CD4-positive, alpha-beta T cell (primary cell): ENCODE data around the gene RNASEH1. TPM values are rescaled to one million over a fixed set of nuclear protein-coding genes. Genes with fewer than 3 reads are reported as not detected.

ENCODE experiments used
- ATAC-seq: fragments of 200-7000 bp; cut with Tn5 transposase; one replicate; pipeline ENCODE4 v1.10.0; 2022; ENCODE audit warnings: mild to moderate bottlenecking; ENCODE audit not compliant: poor library complexity
- CTCF ChIA-PET: fragments of 350-600 bp; sonication (Branson Sonifier 250); formaldehyde crosslinking; loops from one replicate; lab custom pipeline; 2021; ENCODE audit warnings: antibody characterized with exemption, inconsistent platforms; lab: Charles Lee
- POLR2A ChIA-PET: fragments of 350-600 bp; sonication (Branson Sonifier 250); formaldehyde crosslinking; loops from one replicate; lab custom pipeline; 2021; ENCODE audit warnings: antibody characterized with exemption, inconsistent platforms; lab: Charles Lee
- DNase-seq, 14 experiments: peaks; one replicate each; pipeline ENCODE4 v3.0.0-alpha.2; 2013 to 2020; ENCODE audit warnings: mixed read lengths in 2 of 14
- H3K27ac ChIP-seq, 2 donors: one replicate each; pipeline versions ENCODE4 v1.5.1 to v1.7.0; 2013; ENCODE audit warnings: low read length in 2 of 2, low read depth in 1 of 2, mild to moderate bottlenecking in 1 of 2
- H3K27me3 ChIP-seq, 2 experiments: 1 replicate in 1 of 2; 2 replicates in 1 of 2; pipeline versions ENCODE4 v1.6.1 to v1.7.0; 2013; ENCODE audit warnings: low read length in 2 of 2, control low read depth in 1 of 2, mild to moderate bottlenecking in 1 of 2, moderate library complexity in 1 of 2; ENCODE audit not compliant: insufficient read depth in 2 of 2, control insufficient read depth in 1 of 2
- H3K36me3 ChIP-seq: one replicate; pipeline ENCODE4 v1.6.1; 2013; ENCODE audit warnings: low read length, control low read depth; ENCODE audit not compliant: insufficient read depth
- H3K4me1 ChIP-seq: one replicate; pipeline ENCODE4 v1.6.1; 2013; ENCODE audit warnings: low read length, control low read depth; ENCODE audit not compliant: insufficient read depth
- H3K4me3 ChIP-seq: one replicate; pipeline ENCODE4 v1.5.1; 2013; ENCODE audit warnings: mild to moderate bottlenecking, low read length, moderate library complexity
- H3K9me3 ChIP-seq, 2 experiments: 1 replicate in 1 of 2; 2 replicates in 1 of 2; pipeline versions ENCODE4 v1.6.1 to v1.7.0; 2013; ENCODE audit warnings: low read length in 2 of 2, mild to moderate bottlenecking in 2 of 2, control low read depth in 1 of 2, moderate library complexity in 1 of 2; ENCODE audit not compliant: control insufficient read depth in 1 of 2, insufficient read depth in 1 of 2
- H3K27ac Mint-ChIP-seq: one replicate; pipeline ENCODE4 v1.8.0; 2020; ENCODE audit warnings: mixed read lengths
- H3K27me3 Mint-ChIP-seq: one replicate; pipeline ENCODE4 v1.8.0; 2021; ENCODE audit warnings: mixed read lengths
- H3K36me3 Mint-ChIP-seq: one replicate; pipeline ENCODE4 v1.8.0; 2021; ENCODE audit warnings: low read depth, mixed read lengths
- H3K4me1 Mint-ChIP-seq: one replicate; pipeline ENCODE4 v1.8.0; 2021; ENCODE audit warnings: low read depth, mixed read lengths
- H3K4me3 Mint-ChIP-seq: one replicate; pipeline ENCODE4 v1.8.0; 2020; ENCODE audit warnings: mild to moderate bottlenecking, mixed read lengths
- H3K9me3 Mint-ChIP-seq: one replicate; pipeline ENCODE4 v1.8.0; 2020; ENCODE audit warnings: mixed read lengths
- intact Hi-C, 2 experiments: fragments of 100-400 bp; cut with DNase I in 1 of 2; cut with micrococcal nuclease in 1 of 2; formaldehyde crosslinking; loops; one replicate each; pipeline versions ENCODE4 v1.15.1 to v1.9.0; 2023 to 2025; cut with DNase I, micrococcal nuclease
- total RNA-seq, 174 experiments: library from RNA in 2 of 174; stranded (reverse) in 2 of 174; gene quantifications; one replicate each; pipeline ENCODE4 v1.2.3 and lab custom pipeline; 2021 to 2026
- TF ChIP-seq, protein P1 (sequence below): fragments of 200-600 bp; IDR thresholded peaks from one replicate; pipeline ENCODE4 v1.8.0; 2022; ENCODE audit warnings: antibody characterized with exemption, mild to moderate bottlenecking

The RNASEH1 gene
- total RNA-seq, 2 experiments from 2014 or later: 31.5 to 31.9 TPM

- Histone ChIP-seq H3K9me3 (no peaks in the 10 kb centered on the region), H3K27ac (no peak overlapping the region), H3K36me3 (no peaks in the 10 kb centered on the region), H3K4me3 (no peak overlapping the region), H3K27me3 (no peaks in the 10 kb centered on the region), H3K4me1 (peaks cover 6% of the 10 kb centered on the region)
- TF ChIP-seq, protein P1, sequence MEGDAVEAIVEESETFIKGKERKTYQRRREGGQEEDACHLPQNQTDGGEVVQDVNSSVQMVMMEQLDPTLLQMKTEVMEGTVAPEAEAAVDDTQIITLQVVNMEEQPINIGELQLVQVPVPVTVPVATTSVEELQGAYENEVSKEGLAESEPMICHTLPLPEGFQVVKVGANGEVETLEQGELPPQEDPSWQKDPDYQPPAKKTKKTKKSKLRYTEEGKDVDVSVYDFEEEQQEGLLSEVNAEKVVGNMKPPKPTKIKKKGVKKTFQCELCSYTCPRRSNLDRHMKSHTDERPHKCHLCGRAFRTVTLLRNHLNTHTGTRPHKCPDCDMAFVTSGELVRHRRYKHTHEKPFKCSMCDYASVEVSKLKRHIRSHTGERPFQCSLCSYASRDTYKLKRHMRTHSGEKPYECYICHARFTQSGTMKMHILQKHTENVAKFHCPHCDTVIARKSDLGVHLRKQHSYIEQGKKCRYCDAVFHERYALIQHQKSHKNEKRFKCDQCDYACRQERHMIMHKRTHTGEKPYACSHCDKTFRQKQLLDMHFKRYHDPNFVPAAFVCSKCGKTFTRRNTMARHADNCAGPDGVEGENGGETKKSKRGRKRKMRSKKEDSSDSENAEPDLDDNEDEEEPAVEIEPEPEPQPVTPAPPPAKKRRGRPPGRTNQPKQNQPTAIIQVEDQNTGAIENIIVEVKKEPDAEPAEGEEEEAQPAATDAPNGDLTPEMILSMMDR: no peak
- Mint-ChIP-seq H3K4me1 (peaks cover 7% of the 10 kb centered on the region), H3K36me3 (no peaks in the 10 kb centered on the region), H3K4me3 (peak overlapping the region; percentile 30), H3K27me3 (no peaks in the 10 kb centered on the region), H3K27ac (no peak overlapping the region), H3K9me3 (no peaks in the 10 kb centered on the region)
- ChIA-PET CTCF (no interaction called here), POLR2A (no interaction called here)
- DNase-seq (peak in 11 of 14 experiments; percentile 11 to 72 (median 34)), ATAC-seq (no peak)
- intact Hi-C loops: no loop called here
Measured at GRCh38 chr2:3604991-3605961, 47.1 kb upstream of the RNASEH1 start.

- Histone ChIP-seq H3K36me3 (no peaks in the 10 kb centered on the region), H3K27me3 (no peaks in the 10 kb centered on the region), H3K4me1 (peaks cover 6% of the 10 kb centered on the region), H3K27ac (no peak overlapping the region), H3K4me3 (no peak overlapping the region), H3K9me3 (no peaks in the 10 kb centered on the region)
- TF ChIP-seq, protein P1: no peak
- POLR2A ChIA-PET: no interaction called here
- H3K4me1 Mint-ChIP-seq: peaks cover 7% of the 10 kb centered on the region
- H3K4me3 Mint-ChIP-seq: no peak overlapping the region
- no peaks in the 10 kb centered on the region for H3K27me3 Mint-ChIP-seq
- H3K36me3 Mint-ChIP-seq: no peaks in the 10 kb centered on the region
- intact Hi-C loops: no loop called here
- no peak overlapping the region for H3K27ac Mint-ChIP-seq
- ATAC-seq (no peak), DNase-seq (peak in 1 of 14 experiments; percentile 4)
- CTCF ChIA-PET: no interaction called here
- no peaks in the 10 kb centered on the region for H3K9me3 Mint-ChIP-seq
Measured at GRCh38 chr2:3604207-3604877, 46.2 kb upstream of the RNASEH1 start.

DNA sequence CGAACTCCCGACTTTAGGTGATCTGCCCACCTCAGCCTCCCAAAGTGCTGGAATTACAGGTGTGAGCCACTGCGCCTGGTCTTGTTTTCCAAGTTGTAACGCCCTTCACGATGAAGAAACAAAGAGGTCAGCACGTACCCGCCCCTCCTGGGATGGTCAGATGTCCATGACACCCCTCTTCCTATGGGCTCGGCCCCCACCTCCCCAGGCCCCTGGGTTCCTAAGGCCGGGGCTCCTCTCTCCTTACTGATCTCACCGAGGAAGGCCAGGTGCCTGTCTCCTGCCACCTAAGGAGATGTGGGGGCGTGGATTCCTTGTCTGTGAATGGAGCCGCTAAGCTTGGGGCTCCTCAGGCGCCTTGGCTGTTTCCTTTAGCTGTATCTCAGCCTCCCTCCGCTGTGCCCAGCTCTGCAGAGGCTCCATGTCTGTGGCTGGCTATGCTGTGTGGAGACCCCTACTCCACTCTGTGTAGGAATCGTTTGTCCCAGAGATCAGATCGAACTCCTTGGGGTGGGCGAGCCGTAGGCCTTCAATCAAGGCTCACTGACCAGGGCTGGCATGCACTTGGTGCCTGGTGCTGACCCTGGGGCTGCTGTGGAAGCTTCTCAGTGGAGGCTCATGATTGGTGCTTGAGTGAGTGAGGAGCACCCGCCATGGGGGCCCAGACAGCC, 45.5 kb upstream of the RNASEH1 start:
- TF ChIP-seq, protein P1: no peak
- Histone ChIP-seq H3K27me3 (no peaks in the 10 kb centered on the region), H3K4me3 (no peak overlapping the region), H3K36me3 (no peaks in the 10 kb centered on the region), H3K9me3 (no peaks in the 10 kb centered on the region), H3K27ac (no peak overlapping the region), H3K4me1 (peaks cover 3% of the 10 kb centered on the region)
- intact Hi-C loops: no loop called here
- no peaks in the 10 kb centered on the region for H3K36me3 Mint-ChIP-seq
- H3K4me1 Mint-ChIP-seq: peaks cover under 1% of the 10 kb centered on the region
- ChIA-PET CTCF (no interaction called here), POLR2A (no interaction called here)
- H3K9me3 Mint-ChIP-seq: no peaks in the 10 kb centered on the region
- ATAC-seq: no peak
- DNase-seq: peak in 1 of 14 experiments; percentile 3
- H3K27me3 Mint-ChIP-seq: no peaks in the 10 kb centered on the region
- H3K27ac Mint-ChIP-seq: no peak overlapping the region
- no peak overlapping the region for H3K4me3 Mint-ChIP-seq
